Adrenal gland (tissue), 12 donors: Measurements from ENCODE around the gene MCF2L. TPM values are rescaled to one million over a fixed set of nuclear protein-coding genes. Genes with fewer than 3 reads are reported as not detected.
A peak's percentile ranks its signal among the peaks of the same experiment; 100 is the strongest.

Source experiments
- DNase-seq, 7 donors: peaks; one replicate each; pipeline ENCODE4 v3.0.0-alpha.2; 2019 to 2020
- H3K27ac ChIP-seq, 5 donors: fragments of 200-600 bp; sonication (generic) in 4 of 5; 1 replicate in 3 of 5; 2 replicates in 2 of 5; pipeline versions ENCODE4 v1.5.1 to v1.8.0; 2016 to 2020; ENCODE audit warnings: mild to moderate bottlenecking in 1 of 5
- H3K27me3 ChIP-seq: fragments of 200-600 bp; 2 replicates; pipeline ENCODE4 v1.8.0; 2021
- H3K36me3 ChIP-seq, 2 donors: fragments of 200-600 bp; replicated peaks in 1 of 2; 1 replicate in 1 of 2; 2 replicates in 1 of 2; pipeline versions ENCODE4 v1.5.1 to v1.8.0; 2018 to 2022
- H3K4me1 ChIP-seq, 2 donors: fragments of 200-600 bp; replicated peaks in 1 of 2; 1 replicate in 1 of 2; 2 replicates in 1 of 2; pipeline versions ENCODE4 v1.5.1 to v1.8.0; 2018 to 2021
- H3K4me3 ChIP-seq, 4 donors: fragments of 200-600 bp; sonication (generic) in 3 of 4; one replicate each; pipeline ENCODE4 v1.5.1; 2016 to 2018
- H3K9me3 ChIP-seq, 3 donors: fragments of 200-600 bp; sonication (generic) in 1 of 3; replicated peaks in 1 of 3; 1 replicate in 2 of 3; 2 replicates in 1 of 3; pipeline versions ENCODE4 v1.5.1 to v1.8.0; 2016 to 2021
- CTCF ChIP-seq, 6 experiments: fragments of 450-650 bp in 4 of 6; fragments of 200-600 bp in 2 of 6; sonication (generic) in 1 of 6; IDR thresholded peaks; 1 replicate in 5 of 6; 2 replicates in 1 of 6; pipeline versions ENCODE4 v1.5.1 to v1.8.0; 2016 to 2021; ENCODE audit warnings: antibody characterized with exemption in 6 of 6, mild to moderate bottlenecking in 2 of 6, moderate library complexity in 1 of 6
- POLR2A ChIP-seq, 2 donors: fragments of 450-650 bp; IDR thresholded peaks; one replicate each; pipeline ENCODE4 v1.6.1; 2017; ENCODE audit warnings: antibody characterized with exemption in 2 of 2, mild to moderate bottlenecking in 2 of 2, moderate library complexity in 1 of 2
- WGBS, 4 donors: extraction: QIAGEN DNeasy Blood & Tissue Kit in 2 of 4; methylation state at CpG; one replicate each; pipeline versions ENCODE4 v1.1.5 to v1.1.7; 2013 to 2017; 5-methylcytosine and 5-hydroxymethylcytosine counted together
- intact Hi-C, 2 donors: fragments of 100-400 bp; cut with DNase I; formaldehyde crosslinking; loops; one replicate each; pipeline versions ENCODE4 v1.14.1 to v1.15.0; 2022 to 2023
- polyA plus RNA-seq, 3 donors: library from polyadenylated mRNA; stranded (reverse); fragments of 200-250 nt in 2 of 3; fragments of 350-450 nt in 1 of 3; fragmentation: Illumina TruSeq in 1 of 3; extraction: RNeasy Lipid Tissue Mini Kit (QIAGEN cat#74804) in 1 of 3; gene quantifications; one replicate each; pipeline ENCODE4 v1.2.3, GENCODE V29; 2013 to 2014
- total RNA-seq, 9 donors: library from RNA; depleted of rRNA in 4 of 9; stranded (reverse); fragments of >200 nt in 4 of 9; fragments of 120-200 nt in 1 of 9; fragmentation: NEBNext Ultra II Directional in 1 of 9; extraction: Animal tissue kit (Norgen Biotek cat#: 25700) in 1 of 9; gene quantifications; one replicate each; pipeline versions ENCODE4 v1.1.0 to v1.2.4, GENCODE V29; 2013 to 2023
- donor health status: healthy with polysubstance abuse.
- donor health status: Bipolar disorder and iron deficiency.
- donor health status: DM: yes; HTN: yes; CAD: no.
- donor health status: DM: no; HTN: no; CAD: no.
- donor health status: DM: no; HTN: no; CAD: no.
- donor health status: DM: yes; HTN: yes; CAD: no.

Gene MCF2L
- total and polyA plus RNA-seq, 12 donors: 7.6 to 49.0 (median 15.3) TPM

DNA sequence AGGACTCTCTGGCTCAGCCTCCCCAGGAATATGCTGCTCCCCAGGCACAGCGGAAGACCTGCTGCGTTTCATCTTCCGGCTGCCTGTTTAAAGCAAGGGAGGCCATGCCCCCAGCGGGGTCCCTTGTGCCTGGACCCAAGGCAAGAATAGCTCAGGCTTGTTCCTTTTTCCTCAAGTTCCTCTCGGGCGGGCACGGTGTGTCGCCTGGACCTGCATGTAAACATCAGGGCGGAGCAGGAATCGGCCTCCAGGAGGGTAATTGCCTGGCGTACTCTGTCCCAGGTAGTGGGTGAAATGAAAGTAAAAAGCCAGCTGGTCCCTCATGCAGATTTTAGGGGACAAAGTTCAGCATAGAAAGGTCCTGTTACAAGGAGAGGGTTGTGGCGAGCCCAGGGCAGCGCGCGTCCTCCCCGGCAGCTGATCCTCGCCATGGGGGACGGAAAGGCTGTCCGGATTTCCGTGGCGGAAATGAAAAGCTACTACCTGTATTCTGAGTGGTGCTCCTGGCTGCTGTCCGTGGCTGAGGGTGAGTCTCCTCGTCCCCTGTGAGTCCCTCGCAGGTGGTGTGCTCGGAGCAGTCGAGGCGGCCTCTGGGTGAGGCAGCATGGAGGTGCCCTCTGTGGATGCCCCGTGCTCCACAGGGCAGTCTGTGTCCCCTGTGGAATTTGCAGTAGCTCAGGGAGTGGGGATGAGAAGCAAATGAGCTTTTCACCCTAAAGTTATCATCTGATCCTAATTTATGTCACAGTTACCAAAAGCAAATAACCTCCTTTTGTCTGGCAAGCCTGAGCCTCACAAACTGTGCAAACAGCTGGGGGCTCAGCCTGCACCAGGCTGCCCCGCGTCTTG, 16.2 kb downstream of the MCF2L start:
- no peak overlapping the region for H3K4me3 ChIP-seq

DNA sequence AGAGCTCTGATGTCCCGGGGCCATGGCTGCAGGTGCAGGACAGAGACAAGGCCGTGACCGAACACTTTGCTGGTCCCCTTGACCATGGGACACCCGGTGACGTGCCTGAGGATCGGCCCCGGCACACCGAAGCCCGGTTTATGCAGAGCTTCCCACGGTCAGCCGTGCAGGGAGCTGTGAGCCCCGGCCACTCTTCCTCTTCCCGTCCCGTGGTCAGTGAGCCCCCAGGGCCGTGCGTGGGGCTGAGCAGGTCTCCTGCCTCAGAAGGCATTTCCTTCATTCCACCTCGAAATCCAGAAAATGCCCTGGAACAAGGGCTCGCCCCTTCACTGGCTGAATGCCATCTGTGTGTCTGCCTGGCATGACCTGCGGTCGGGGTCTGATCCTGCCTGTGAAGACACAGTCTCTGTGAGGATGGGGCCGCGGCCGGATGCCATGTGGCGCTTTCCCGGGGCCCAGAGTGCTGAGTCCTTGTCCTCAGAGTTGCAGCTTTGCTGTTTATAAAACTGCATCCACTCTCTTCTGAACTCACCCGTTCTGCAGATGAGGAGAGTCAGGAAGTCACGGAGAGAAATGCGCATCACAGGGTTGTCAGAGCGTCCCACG, 16.9 kb downstream of the MCF2L start:
- Histone ChIP-seq H3K36me3 (no peaks in the 10 kb centered on the region), H3K27me3 (no peaks in the 10 kb centered on the region), H3K27ac (no peak overlapping the region), H3K9me3 (no peaks in the 10 kb centered on the region), H3K4me3 (no peak overlapping the region), H3K4me1 (no peaks in the 10 kb centered on the region)
- no peak for TF ChIP-seq CTCF (IDR thresholded peaks at IDR 0.05)
- no peak for TF ChIP-seq POLR2A (IDR thresholded peaks at IDR 0.05)
- WGBS, 4 donors: 75 to 88% (median 77%) methylated on average over 5 to 30 of the region's 30 CpGs
- intact Hi-C loops: no loop called here
- DNase-seq: no peak

More for the DNA sequence above, 16.2 kb downstream of the MCF2L start:
- H3K4me1 ChIP-seq: no peaks in the 10 kb centered on the region
- 77 to 81% (median 78%) methylated on average over 23 to 30 of the region's 30 CpGs for WGBS, 4 donors
- no peaks in the 10 kb centered on the region for H3K36me3 ChIP-seq
- TF ChIP-seq CTCF (IDR thresholded peaks at IDR 0.05) (no peak), POLR2A (IDR thresholded peaks at IDR 0.05) (no peak)
- peak overlapping the region in 1 of 5 donors; percentile 34 for H3K27ac ChIP-seq
- H3K27me3 ChIP-seq: no peaks in the 10 kb centered on the region
- DNase-seq: no peak
- H3K9me3 ChIP-seq: no peaks in the 10 kb centered on the region
- intact Hi-C loops: no loop called here

DNA sequence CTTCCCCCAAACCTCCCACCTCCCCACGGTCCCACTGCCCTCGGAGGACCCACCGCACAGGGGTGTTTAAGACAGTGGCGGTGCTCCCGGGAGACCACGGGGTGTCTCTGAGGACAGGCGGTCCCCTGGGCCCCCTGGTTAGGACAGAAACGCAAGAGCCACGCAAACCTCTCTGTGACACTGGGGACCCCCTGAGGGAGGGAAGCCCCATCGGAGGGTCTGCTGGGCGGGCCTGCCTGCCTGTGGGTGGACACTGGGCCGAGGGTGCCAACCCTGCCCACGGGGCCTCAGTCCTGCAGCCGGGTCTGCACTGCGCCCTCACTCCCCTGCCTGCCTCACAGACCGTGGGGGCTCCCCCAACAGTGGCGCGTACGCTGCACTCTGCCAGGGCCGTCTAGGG, 17.5 kb downstream of the MCF2L start:
- Histone ChIP-seq H3K27ac (no peak overlapping the region), H3K4me1 (no peaks in the 10 kb centered on the region), H3K36me3 (no peaks in the 10 kb centered on the region), H3K27me3 (no peaks in the 10 kb centered on the region), H3K4me3 (no peak overlapping the region), H3K9me3 (no peaks in the 10 kb centered on the region)
- 70 to 83% (median 80%) methylated on average over 8 to 20 of the region's 20 CpGs for WGBS, 4 donors
- no peak for DNase-seq
- TF ChIP-seq CTCF (IDR thresholded peaks at IDR 0.05) (no peak), POLR2A (IDR thresholded peaks at IDR 0.05) (no peak)
- intact Hi-C loops: no loop called here

- Histone ChIP-seq H3K27ac (peak overlapping the region in 1 of 5 donors; percentile 12), H3K4me1 (no peaks in the 10 kb centered on the region), H3K36me3 (no peaks in the 10 kb centered on the region), H3K27me3 (no peaks in the 10 kb centered on the region), H3K4me3 (no peak overlapping the region), H3K9me3 (no peaks in the 10 kb centered on the region)
- WGBS, 4 donors: 70 to 75% (median 72%) methylated on average over 20 to 29 of the region's 29 CpGs
- no peak for DNase-seq
- TF ChIP-seq CTCF (IDR thresholded peaks at IDR 0.05): no peak
- no peak for TF ChIP-seq POLR2A (IDR thresholded peaks at IDR 0.05)
- intact Hi-C loops: no loop called here
These were observed 18.1 kb downstream of the MCF2L start for GRCh38 chr13:112986946-112987681.
